H1 (cell line): Measurements from ENCODE around the gene B4GALNT1. TPM values are rescaled to one million over a fixed set of nuclear protein-coding genes. Genes with fewer than 3 reads are reported as not detected.

Source experiments
- ATF2 ChIP-seq: IDR thresholded peaks from 2 replicates; pipeline ENCODE4 v1.6.1; 2012; ENCODE audit warnings: low read length, inconsistent platforms
- CBX8 ChIP-seq: fragments of 300-800, 300-1000 bp; sonication (generic); IDR thresholded peaks from 2 replicates; pipeline ENCODE4 v1.7.1; 2016; ENCODE audit warnings: low read depth, low read length, borderline replicate concordance
- RFX5 ChIP-seq: IDR thresholded peaks from 2 replicates; pipeline ENCODE4 v1.6.1; 2011; ENCODE audit warnings: low read depth, low read length, improper control_type of control experiment, borderline replicate concordance
- SP1 ChIP-seq: IDR thresholded peaks from 2 replicates; pipeline ENCODE4 v1.6.1; 2011; ENCODE audit warnings: low read depth, low read length
- SRF ChIP-seq: IDR thresholded peaks from 2 replicates; pipeline ENCODE4 v1.6.1; 2011; ENCODE audit warnings: mild to moderate bottlenecking, low read depth, low read length, moderate library complexity
- TBP ChIP-seq: IDR thresholded peaks from 2 replicates; pipeline ENCODE4 v1.6.1; 2011; ENCODE audit warnings: low read depth, low read length, improper control_type of control experiment
- polyA plus RNA-seq, 7 experiments: library from polyadenylated mRNA; depleted of rRNA in 3 of 7; stranded (reverse) in 5 of 7; unstranded in 2 of 7; fragments of >200 nt in 5 of 7; fragments of 200-250 nt in 2 of 7; gene quantifications; 1 replicate in 5 of 7; 2 replicates in 1 of 7; 4 replicates in 1 of 7; pipeline versions ENCODE4 v1.2.1 to v1.2.3, GENCODE V29; 2011 to 2013; ENCODE audit warnings: missing spikeins in 2 of 7, mixed read lengths in 2 of 7
- total RNA-seq: library from RNA; stranded (reverse); fragmentation: NEBNext Ultra II Directional; extraction: Animal tissue kit (Norgen Biotek cat#: 25700); gene quantifications from 2 replicates; pipeline ENCODE4 v1.2.1, GENCODE V29; 2021

The B4GALNT1 gene
- total and polyA plus RNA-seq, 2 of the 8 experiments (the other 6 are each of a cell fraction or from before 2014, with no cell fraction given), result 1.5 to 2.3 TPM

DNA sequence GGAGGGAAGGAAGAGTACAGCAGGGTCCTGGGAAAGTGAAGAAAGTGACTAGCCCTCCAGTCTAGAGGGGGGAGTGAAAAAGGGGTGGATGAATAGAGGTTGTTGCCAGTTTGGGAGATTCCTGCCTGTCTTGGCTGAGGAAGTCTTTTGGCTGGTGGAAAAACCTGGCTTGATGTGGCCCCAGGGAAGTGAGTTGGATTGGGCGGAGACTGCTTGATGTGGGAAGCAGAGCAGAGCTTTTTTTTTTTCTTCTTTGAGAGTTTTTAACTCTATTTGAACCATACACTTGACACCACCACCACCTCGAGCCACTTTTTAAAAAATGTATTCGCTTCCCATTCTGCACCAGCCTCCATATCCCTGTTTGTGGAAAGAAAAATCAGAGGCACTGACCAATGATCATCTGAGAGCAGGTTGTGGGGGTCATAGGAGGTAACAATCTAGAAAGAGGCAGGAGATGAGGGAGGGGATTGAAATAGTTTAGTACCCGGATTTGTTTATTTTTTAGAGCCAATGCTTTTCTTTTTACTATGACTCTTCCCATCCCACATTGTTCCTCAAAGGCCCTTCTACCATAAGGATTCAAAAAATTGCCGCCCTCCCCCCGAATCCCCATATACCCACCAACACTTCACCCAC is 29.1 kb downstream of the B4GALNT1 start (continued):
- TF ChIP-seq RFX5 (no peak), TBP (no peak), SRF (no peak), SP1 (peak; percentile 91), CBX8 (no peak), ATF2 (no peak)
